ENCODE results near the gene TAF1C.

- peak in 1 of 4 donors; percentile 35 for TF ChIP-seq EP300 (IDR thresholded peaks at IDR 0.05)
- peak; percentile 91 to 98 (median 96) for TF ChIP-seq CTCF (IDR thresholded peaks at IDR 0.05)
- TF ChIP-seq POLR2A (IDR thresholded peaks at IDR 0.05) = peak in 2 of 4 donors; percentile 26 to 72
- TF ChIP-seq POLR2AphosphoS5 (IDR thresholded peaks at IDR 0.05) = peak; percentile 62 to 85
Observed at GRCh38 chr16:84186685-84187437, at the start of gene TAF1C.
